NOMO-1 treated with DMSO at 0.1 percent for 48 hours (cell line): Measurements from ENCODE around the gene ENHO.
"Not testable (repeated sequence)": the region's sequence is repeated elsewhere in the genome, so short reads cannot be mapped to it uniquely, and the experiment has no call there.

Experiments used
- DNase-seq: peaks from one replicate; lab custom pipeline; 2025; ENCODE audit not compliant: unreplicated experiment; lab: John Stamatoyannopoulos, UW

ENHO gene

DNA sequence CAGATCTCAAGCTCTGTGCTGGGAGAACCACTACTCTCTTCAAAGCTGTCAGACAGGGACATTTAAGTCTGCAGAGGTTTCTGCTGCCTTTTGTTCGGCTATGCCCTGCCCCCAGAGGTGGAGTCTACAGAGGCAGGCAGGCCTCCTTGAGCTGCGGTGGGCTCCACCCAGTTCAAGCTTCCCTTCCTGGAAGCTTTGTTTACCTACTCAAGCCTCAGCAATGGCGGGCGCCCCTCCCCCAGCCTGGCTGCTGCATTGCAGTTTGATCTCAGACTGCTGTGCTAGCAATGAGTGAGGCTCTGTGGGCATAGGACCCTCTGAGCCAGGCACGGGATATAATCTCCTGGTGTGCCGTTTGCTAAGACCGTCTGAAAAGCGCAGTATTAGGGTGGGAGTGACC is 9.3 kb upstream of the ENHO start:
- not testable (repeated sequence) for DNase-seq

DNA sequence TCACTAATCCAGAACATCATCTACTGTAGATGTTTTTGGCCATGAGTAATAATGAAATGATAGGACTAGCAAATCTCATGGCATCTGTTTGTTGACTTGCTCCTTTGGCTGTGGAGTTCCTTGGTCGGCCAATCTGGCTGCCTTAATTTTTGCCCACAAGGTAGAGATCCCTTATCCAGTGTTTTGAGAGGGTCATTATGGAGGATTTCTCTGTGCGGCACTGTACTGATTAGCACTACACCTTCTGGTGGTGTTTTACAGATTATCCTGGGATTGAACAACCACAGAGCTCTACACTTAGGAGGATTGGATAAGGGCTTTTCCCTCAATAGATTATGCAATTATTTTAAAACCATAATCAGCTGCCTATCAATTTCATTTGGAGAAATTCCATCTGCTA is 3.2 kb upstream of the ENHO start:
- no peak for DNase-seq

DNA sequence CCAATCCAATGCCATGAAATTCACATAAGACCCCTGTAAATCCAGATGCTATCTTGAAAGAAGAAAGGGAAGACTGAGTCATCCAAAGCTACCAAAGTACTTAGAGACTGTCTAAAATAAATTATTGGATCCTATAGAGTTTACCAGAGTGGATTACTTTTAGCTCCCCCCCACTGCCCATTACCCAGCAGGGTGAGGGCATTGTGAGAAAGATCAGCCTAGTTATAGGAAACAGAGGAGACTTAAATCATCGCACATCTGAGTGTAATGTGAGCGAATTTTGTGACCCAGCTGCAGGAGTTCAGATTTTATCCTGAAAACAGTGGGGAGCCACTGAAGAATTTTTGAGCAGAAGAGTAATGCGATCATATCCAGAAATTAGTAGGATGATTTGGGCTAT is 1.6 kb upstream of the ENHO start:
- DNase-seq, result no peak

DNA sequence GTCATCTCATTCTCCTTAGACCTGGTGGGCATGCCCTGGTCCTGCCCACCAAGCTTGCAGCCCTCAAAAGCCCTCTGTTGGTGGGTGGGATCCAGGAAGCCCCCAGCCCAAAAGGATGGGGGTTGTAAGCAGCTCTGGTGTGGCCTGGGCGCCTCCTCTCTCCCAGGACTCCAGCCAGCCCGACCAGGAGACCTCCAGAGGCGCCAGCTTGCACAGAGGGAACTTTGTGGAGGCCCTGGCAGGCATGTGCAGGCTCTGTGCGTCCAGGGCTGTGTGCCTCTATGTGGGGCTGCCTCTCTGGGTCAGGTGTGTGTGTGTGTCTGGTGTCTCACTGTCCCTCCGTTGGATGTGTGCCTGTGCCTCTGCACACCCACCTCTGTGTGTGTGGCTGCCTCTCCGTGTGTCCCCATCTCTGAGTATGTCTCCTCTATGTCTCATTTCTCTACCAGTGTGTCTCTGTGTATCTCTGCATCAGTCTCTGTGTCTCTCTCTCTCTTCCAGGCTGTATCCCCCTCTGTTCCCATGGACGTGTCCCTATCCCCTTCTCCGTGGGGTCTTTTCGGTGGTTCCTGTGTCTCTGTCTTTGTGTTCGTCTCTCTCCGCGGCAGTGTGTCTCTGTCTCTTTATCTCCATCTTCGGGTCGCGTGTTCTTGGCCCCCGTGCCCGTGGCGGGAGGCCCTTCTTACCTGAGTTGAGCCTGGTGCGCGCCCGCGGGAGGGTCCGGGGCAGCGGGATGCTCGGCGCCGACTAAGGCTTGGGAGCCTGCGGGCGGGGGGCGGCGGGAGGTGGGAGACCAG is 501 bp downstream of the ENHO start:
- no peak for DNase-seq

DNA sequence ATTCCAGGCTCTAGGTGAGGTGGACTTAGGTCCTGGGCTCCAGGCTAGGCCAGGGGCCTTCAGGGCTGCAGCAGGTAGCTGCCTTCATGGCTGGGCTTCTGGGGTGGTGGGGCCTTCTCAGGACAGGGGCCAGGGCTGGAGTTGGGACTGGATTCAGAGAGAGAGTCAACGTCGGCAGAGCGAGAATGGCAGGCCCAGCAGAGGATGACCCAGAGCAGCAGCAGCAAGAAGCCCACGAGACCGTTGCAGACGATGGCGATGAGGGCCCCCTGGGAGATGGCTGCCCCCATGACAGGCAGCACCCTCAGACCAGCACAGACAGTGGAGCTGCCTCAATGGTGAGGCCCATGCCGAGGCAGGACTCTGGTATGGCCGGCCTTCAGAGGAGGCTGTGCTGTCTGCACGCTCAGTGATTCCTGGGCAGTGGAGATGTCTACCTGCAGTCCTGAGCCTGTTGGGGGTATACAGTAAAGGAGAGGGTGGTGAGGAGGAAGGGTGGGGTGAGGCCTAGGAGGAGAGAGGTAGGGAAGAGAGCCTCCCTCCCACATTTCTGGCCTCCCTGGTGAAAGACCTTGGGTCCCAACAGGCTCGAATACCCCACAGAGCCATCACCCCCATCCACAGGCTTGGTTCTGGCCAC is 1.3 kb downstream of the ENHO start:
- no peak for DNase-seq

DNA sequence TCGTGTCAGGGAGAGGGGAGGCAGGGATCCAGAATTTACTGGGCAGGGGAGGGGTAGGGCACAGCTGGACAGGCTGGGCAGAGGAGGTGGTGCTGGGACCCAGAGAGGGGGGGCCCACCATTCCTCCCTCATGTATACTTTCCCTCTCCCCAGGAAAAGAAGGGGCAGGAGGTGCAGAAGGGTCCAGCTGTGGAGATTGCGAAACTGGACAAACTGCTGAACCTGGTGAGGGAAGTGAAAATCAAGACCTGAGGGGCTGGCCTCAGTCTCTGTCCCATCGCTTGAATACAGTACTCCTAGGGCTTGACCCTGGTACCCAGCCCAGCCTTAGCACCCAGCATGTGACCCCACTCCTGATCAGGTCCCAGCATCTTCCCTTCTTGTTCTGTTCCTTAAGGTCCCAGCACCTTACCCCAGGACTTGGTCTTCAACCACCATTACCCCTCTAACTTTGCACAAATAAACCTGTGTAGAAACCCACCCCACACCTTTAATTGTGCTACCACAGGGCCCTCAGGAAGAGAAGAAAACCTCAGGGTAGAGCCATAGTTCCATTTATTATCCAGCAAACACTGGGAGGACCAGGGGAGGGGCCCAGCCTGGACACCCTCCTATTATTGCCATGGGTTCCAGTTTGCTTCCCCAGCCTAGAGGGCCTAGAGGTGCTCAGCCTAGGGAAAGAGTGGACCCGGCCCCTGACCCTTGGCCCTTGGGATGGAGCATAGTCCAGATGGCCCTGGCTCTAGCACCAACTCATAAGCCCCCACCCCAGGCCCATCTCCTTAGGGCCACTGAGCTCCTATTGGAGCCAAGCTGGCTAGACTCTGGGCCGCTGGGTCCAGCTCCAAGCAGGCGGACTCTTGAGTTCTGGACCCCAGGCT is 2.0 kb downstream of the ENHO start:
- peak; percentile 73 for DNase-seq

DNA sequence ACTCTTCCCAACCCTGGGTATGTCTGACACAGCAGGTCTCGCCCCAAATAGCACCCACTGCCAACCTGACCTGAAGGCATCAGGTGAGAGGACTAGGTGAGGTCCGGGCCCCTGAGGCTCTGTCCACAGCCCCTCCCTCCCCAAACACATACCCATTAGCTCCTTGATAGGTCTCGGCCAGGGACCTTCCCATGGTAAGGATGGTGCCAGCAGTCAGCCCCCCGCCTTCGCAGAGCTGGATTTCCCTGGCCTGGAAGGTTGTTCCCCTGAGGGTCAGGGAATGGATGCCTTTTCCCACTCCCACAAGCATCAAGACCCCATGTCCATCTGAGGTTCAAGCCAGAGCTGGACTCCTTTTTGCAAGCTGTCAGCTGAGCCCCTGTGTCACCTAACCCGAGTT is 2.7 kb downstream of the ENHO start:
- DNase-seq, result no peak

DNA sequence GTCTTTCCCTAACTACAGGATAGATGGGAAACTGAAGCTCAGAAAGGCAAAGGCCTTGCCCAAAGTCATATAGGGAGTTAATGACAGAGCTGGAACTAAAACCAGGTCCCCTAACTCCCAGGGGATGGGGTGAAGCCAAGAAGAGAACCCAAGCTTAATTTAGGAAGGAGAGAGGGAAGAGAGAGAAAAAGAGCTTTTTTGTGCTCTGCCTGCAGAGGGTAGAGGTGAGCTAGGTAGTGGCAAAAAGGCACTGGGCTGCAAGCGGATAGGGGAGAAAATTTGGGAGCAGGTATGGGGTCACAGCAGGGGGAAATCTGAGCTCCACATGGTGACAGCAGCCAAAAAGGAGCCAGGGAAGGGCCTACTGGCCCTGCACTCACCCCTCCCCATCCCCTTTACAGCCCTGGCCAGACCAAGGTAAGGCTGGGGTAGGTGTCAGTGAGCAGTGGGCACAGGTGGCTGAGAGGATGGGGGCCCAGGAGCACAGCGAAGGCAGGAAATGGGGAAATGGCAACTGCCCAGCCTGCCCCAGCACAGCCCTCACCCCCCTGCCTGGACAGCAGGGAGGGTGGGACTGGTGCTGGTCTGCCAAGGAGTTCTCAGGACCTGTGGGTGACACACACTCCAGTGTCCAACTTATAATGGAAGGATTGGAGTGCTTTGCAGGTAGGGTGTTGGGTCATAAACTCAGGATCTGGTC is 3.3 kb downstream of the ENHO start:
- no peak for DNase-seq

DNA sequence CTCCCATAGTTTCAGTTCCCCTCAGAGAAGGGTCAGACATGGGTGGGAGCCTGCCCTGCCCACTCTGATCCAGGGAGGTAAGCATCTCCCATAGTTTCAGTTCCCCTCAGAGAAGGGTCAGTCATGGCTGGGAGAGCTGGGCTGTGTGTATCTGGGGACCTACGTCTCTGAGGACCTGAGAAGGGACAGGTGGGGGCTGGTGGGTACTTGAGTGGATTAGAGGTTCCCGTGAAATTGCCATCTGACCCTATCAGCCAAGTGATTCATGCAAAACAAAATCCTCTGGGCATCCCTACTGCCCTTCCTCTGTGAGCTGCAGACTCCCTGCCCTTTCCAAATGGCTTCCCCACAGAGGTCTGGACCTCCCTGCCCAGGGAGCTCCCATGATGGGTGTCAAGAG is 3.9 kb downstream of the ENHO start:
- DNase-seq, result peak; percentile 22

DNA sequence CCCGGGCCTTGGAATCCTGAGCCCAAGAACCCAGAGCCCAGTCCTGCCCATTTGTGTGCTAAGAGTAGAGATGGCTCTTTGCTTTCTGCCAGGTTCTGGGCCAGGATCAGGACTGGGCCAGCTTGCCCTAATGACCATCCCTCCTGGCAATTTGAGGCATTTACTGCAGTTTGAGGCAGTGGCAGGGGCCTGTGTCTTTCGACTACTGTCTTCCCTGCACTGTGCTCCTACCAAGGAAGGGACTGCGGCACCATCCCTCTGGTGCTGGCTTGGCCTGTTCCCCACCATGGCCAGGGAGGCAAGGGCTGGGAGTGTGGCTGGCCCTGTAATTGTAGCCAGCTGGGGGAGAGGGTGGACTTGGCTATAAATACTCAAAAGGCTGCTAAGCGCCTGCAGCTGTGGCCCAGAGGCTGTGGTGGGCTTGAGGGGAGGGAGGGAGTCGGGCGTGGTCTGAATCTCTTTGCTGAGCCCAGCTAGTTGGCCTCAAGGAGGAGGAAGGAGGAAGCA is 4.6 kb downstream of the ENHO start:
- DNase-seq, result no peak

DNA sequence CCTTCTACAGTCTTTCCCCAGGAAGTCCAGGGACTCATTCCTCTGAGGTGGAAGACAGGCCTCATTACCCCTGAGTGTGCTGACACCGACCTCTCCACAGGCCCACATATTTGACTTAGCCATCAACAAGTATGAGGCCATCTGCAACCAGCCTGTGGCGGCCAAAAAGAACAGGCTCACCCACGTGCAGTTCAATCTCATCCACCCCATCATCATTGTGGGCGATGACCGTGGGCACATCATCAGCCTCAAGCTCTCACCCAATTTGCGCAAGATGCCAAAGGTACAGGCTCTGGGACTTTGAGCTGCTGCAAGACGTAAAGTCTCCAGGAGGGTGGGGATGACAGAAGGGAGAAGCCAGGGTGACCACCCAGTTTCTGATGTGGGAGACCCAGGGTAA is 5.6 kb downstream of the ENHO start:
- no peak for DNase-seq

DNA sequence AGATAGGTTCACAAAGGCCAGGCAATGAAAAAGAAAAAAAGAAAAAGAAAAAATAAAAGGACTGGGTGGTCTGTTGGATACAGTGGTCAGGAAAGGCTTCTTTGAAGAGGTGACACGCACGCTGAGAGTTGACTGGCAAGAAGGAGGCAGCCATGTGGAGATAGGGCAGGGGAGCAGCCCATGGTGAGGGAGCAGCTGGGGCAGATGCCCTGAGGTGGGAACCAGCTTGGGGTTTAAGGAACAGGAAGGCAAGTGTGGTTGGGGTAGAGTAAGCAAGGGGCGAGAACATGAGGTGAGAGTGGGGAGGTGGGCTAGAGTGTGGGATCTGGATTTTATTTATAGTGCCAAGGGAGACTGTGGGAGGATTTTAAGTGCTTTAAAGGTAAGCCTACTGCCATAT is 6.8 kb downstream of the ENHO start:
- DNase-seq, result no peak

DNA sequence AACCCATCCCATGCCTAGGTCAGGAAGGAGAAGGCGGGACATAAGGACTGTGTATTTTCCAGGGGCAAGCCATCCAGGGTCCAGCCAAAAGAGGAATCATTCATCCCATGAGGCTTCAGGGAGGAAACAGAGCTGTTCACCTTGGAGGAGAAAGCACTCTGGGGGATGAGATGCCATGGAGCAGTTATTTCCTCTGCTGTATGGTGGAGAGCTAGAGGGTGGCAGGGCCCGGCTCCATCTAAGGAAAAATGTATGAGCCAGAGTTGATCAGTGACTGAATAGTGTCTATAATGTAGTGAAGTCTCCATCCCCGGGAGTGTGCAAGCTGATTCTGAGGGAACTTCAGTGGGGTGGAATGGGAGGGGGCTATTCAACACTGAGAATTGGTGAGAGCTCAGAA is 8.0 kb downstream of the ENHO start:
- DNase-seq, result no peak

DNA sequence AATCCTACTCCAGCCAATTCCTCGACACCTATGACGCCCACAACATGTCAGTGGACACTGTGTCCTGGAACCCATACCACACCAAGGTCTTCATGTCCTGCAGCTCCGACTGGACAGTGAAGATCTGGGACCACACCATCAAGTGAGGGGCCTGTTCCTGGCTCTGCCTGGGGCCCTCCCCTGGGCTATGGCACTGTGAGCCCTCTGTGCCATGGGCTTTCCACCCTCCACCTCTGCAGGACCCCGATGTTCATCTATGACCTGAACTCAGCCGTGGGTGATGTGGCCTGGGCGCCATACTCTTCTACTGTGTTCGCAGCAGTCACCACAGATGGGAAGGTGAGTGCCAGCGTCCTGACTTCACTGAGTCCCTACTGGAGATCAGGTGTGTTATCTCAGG is 8.4 kb downstream of the ENHO start:
- DNase-seq, result no peak

DNA sequence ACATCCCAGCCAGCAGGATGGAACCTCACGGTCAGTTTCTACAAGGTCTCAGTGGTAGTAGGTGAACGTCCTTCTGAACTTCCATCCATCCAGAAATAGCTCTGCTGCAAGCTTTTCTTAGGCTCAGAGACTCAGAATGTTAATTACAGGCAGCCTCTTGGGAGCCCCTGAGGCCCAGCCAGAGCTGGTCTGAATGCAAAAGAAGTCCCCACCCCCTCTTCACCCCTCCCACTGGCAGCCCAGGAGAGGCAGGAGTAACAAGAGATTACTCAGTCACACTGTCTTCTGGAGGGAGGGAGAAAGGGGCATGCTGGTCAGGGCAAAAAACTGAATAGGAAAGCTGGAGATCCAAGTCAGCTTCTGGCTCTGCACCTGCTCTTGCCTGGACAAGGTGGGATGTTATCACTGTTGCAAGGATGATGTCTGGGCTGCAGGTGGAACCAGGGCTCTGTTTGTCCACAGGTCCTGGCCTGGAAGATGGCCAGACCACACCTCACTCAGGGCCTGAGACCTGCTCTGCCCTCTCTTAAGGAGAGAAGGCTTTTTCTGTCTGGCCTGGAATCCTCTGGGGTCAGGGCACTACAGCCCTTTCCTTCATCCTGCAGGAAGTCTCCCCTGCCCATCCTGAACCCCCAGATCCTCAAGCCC is 9.1 kb downstream of the ENHO start:
- no peak for DNase-seq

DNA sequence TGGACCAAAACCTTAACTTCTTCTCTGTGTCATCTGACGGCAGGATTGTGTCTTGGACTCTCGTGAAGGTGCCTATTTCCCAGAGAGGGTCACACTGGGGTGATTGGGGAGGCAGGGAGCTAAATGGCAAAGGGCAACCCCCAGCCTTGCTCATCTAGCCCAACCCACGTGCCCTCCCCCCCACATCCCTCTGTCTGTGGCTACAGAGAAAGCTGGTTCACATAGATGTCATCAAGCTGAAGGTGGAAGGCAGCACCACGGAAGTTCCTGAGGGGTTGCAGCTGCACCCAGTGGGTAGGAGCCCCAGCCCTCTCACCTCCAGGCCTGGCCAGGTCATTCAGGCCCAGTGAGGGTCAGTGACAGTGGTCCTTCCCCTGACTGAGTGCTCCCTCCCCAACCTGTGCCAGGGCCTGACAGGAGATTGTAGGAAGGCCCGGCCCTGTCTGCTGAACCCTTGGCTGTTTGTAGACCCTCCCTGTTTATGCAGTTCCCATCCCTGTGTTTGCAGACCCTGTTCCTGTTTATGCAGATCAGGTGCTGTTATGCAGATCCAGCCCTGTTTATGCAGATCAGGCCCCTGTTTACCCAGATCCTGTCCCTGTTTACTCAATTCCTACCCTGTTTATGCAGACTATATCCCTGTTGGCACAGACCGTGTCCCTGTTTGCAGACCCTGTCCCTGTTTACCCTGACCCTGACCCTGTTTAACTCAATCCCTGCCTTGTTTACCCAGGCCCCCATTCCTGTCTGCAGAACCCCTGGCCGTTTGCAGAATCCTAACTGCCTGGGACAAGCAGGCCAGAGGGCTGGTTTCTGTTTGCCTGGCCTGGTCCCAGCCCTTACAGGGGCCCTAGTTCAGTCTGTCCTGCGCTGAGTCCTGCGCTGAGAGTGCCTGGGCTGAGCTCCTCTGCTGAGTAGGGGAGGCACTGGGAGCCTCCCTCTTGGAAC is 10.4 kb downstream of the ENHO start:
- no peak for DNase-seq

DNA sequence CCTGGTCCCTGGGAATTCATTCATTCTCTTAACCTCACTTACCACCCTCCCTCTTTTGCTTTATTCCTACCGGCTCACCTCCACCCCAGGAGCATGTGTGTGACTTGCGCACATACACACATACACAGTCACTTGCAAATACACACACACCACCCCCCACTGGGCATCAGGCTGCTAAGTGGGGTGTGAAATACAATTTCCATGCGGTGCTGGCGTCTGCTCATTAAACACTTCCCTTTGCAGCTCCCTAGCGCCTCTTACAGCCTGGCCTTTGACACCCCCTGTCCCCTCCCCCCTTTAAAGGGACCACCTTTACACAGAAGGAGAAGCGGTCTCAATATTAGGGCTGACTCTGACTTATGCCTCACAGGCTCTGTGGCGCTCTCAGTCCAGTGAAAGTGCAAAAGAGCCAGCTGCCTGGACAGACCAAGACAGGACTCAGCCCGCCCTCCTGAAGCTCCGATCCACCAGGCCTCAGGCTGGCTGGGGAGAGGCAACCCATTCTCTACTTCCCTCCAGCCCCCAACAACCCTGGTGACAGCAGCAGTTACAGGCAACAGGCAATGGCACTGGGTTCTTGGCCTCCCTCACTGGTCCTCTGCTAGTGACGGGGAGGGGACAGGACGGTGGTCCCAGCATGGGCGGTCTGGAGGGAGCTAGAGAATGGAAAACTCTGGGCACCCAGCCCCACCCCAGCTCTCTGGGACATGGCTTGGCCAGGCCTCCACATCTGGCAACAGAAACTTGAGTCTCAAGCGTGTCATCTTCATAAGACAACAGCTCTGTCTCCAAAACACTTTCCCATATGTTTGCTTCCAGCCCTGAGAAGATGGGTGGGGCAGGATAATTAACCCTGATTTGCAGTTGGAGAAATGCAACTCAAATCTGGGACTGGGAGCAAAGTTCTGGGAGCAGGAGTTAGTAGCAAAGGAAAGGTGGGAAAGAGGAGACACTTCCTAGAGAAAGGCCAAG is 12.0 kb downstream of the ENHO start:
- DNase-seq, result no peak

DNA sequence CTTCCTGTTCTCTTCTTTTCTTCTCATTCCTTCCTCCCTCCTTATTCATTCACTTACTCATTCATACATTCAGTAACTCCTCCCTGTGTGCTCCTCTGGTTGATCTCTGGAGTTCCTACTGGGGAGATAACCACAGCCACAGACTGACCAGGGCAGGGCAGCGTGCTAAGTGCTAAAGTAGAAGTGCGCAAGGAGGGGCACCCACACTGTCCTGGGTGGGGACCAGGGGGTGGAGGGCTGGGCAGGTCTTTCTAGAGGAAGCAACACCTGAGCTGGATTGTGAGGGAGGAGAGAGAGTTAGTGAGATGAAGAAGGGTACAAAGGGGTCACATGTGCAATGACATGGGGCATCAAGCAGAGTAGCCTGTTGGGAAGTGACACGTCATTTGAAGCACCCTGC is 13.8 kb downstream of the ENHO start:
- no peak for DNase-seq
